Pancreas (tissue), 10 donors: ENCODE data around the gene RMND1. TPM values are rescaled to one million over a fixed set of nuclear protein-coding genes. Genes with fewer than 3 reads are reported as not detected.
A peak's percentile ranks its signal among the peaks of the same experiment; 100 is the strongest.

ENCODE experiments used
- ATAC-seq, 4 donors: fragments of 200-7000 bp; cut with Tn5 transposase; one replicate each; pipeline versions ENCODE4 v1.8.0 to v1.9.1; 2020; ENCODE audit warnings: mild to moderate bottlenecking in 4 of 4, moderate library complexity in 4 of 4
- DNase-seq, 6 donors: peaks; one replicate each; pipeline ENCODE4 v3.0.0-alpha.2; 2020
- FAIRE-seq: peaks from 2 replicates; lab custom pipeline; 2012; peaks lifted over from hg19 to GRCh38; lab: Jason Lieb, UNC
- H3K27ac ChIP-seq, 4 donors: fragments of 200-600 bp; sonication (generic); 1 replicate in 3 of 4; 2 replicates in 1 of 4; pipeline versions ENCODE4 v1.5.0 to v1.8.0; 2020
- H3K27me3 ChIP-seq, 4 donors: fragments of 200-600 bp; one replicate each; pipeline ENCODE4 v1.8.0; 2021
- H3K36me3 ChIP-seq, 3 donors: fragments of 200-600 bp; sonication (generic) in 1 of 3; one replicate each; pipeline versions ENCODE4 v1.5.0 to v1.8.0; 2020 to 2021
- H3K4me1 ChIP-seq, 3 donors: fragments of 200-600 bp; one replicate each; pipeline ENCODE4 v1.8.0; 2021
- H3K4me3 ChIP-seq, 4 donors: fragments of 200-600 bp; sonication (generic) in 2 of 4; one replicate each; pipeline versions ENCODE4 v1.5.0 to v1.8.0; 2020 to 2021
- H3K9me3 ChIP-seq, 4 donors: fragments of 200-600 bp; one replicate each; pipeline ENCODE4 v1.8.0; 2021
- CTCF ChIP-seq, 4 donors: fragments of 200-600 bp; sonication (generic) in 3 of 4; IDR thresholded peaks; one replicate each; pipeline versions ENCODE4 v1.5.0 to v1.8.0; 2021; ENCODE audit warnings: antibody characterized with exemption in 4 of 4
- WGBS, 2 donors: extraction: QIAGEN DNeasy Blood & Tissue Kit; methylation state at CpG; one replicate each; pipeline ENCODE4 v1.1.7; 2013; 5-methylcytosine and 5-hydroxymethylcytosine counted together
- intact Hi-C, 3 donors: fragments of 100-400 bp; cut with DNase I; formaldehyde crosslinking; loops; one replicate each; pipeline versions ENCODE4 v1.11.1 to v1.14.2; 2022
- polyA plus RNA-seq, 2 donors: library from polyadenylated mRNA; stranded (reverse); fragments of 200-250 nt; gene quantifications; one replicate each; pipeline ENCODE4 v1.2.3, GENCODE V29; 2013
- total RNA-seq, 6 donors: library from RNA; stranded (reverse); fragmentation: NEBNext Ultra II Directional in 4 of 6; extraction: Animal tissue kit (Norgen Biotek cat#: 25700) in 4 of 6; gene quantifications; one replicate each; pipeline versions ENCODE4 v1.2.1 to v1.2.4, GENCODE V29; 2021 to 2023
- donor health status: healthy with polysubstance abuse.
- donor health status: DM: no; HTN: no; CAD: no; lungs with moderate emphysema.
- donor health status: DM: no; HTN: no; CAD: no.
- donor health status: control.
- donor health status: control.
- donor health status: Bipolar disorder and iron deficiency.
- donor health status: DM: yes; HTN: yes; CAD: no.
- donor health status: DM: no; HTN: no; CAD: no.
- donor health status: DM: no; HTN: no; CAD: no.
- donor health status: DM: yes; HTN: yes; CAD: no.

Gene RMND1
- total and polyA plus RNA-seq, 8 donors = 6.4 to 13.5 (median 7.7) TPM

GRCh38 chr6:151493161-151493803 lies 41.4 kb upstream of the RMND1 start:
- Histone ChIP-seq H3K4me1 (no peaks in the 10 kb centered on the region), H3K27me3 (peaks cover 0 to 4% (median 0%) of the 10 kb centered on the region in 4 donors), H3K4me3 (peak overlapping the region; percentile 39 to 66 (median 47)), H3K9me3 (no peaks in the 10 kb centered on the region), H3K36me3 (no peaks in the 10 kb centered on the region), H3K27ac (peak overlapping the region in 3 of 4 donors; percentile 38 to 68 (median 59))
- intact Hi-C loops = no loop called here
- no peak for DNase-seq
- TF ChIP-seq CTCF (IDR thresholded peaks at IDR 0.05) = no peak
- FAIRE-seq = no peak
- WGBS, 2 donors = 41 to 48% methylated on average over 16 of the region's 16 CpGs
- ATAC-seq = peak in 3 of 4 donors; percentile 38 to 55 (median 44)

GRCh38 chr6:151490996-151491395 lies 39.1 kb upstream of the RMND1 start:
- H3K36me3 ChIP-seq = no peaks in the 10 kb centered on the region
- intact Hi-C loops = no loop called here
- no peak overlapping the region for H3K4me3 ChIP-seq
- H3K27me3 ChIP-seq = peaks cover 0 to 4% (median 0%) of the 10 kb centered on the region in 4 donors
- no peaks in the 10 kb centered on the region for H3K4me1 ChIP-seq
- H3K27ac ChIP-seq = no peak overlapping the region
- ATAC-seq (no peak), FAIRE-seq (no peak), DNase-seq (no peak)
- H3K9me3 ChIP-seq = no peaks in the 10 kb centered on the region
- no peak for TF ChIP-seq CTCF (IDR thresholded peaks at IDR 0.05)
- WGBS, 2 donors = 57 to 71% methylated on average over 7 of the region's 7 CpGs

GRCh38 chr6:151488226-151488625 lies 36.3 kb upstream of the RMND1 start:
- FAIRE-seq (no peak), DNase-seq (no peak), ATAC-seq (no peak)
- 48 to 64% methylated on average over 2 of the region's 2 CpGs for WGBS, 2 donors
- no peaks in the 10 kb centered on the region for H3K27me3 ChIP-seq
- TF ChIP-seq CTCF (IDR thresholded peaks at IDR 0.05) = no peak
- H3K27ac ChIP-seq = no peak overlapping the region
- H3K36me3 ChIP-seq = no peaks in the 10 kb centered on the region
- H3K4me3 ChIP-seq = no peak overlapping the region
- H3K4me1 ChIP-seq = no peaks in the 10 kb centered on the region
- no peaks in the 10 kb centered on the region for H3K9me3 ChIP-seq
- intact Hi-C loops = no loop called here

GRCh38 chr6:151483994-151484393 lies 32.1 kb upstream of the RMND1 start:
- H3K4me1 ChIP-seq = no peaks in the 10 kb centered on the region
- H3K27ac ChIP-seq = no peak overlapping the region
- no peak for DNase-seq
- no peak for FAIRE-seq
- H3K36me3 ChIP-seq = no peaks in the 10 kb centered on the region
- no peak for TF ChIP-seq CTCF (IDR thresholded peaks at IDR 0.05)
- no peaks in the 10 kb centered on the region for H3K9me3 ChIP-seq
- ATAC-seq = no peak
- no peak overlapping the region for H3K4me3 ChIP-seq
- H3K27me3 ChIP-seq = no peaks in the 10 kb centered on the region
- intact Hi-C loops = no loop called here

GRCh38 chr6:151482290-151482689 lies 30.4 kb upstream of the RMND1 start:
- Histone ChIP-seq H3K4me1 (no peaks in the 10 kb centered on the region), H3K27ac (peak overlapping the region in 2 of 4 donors; percentile 14 to 30), H3K27me3 (no peaks in the 10 kb centered on the region), H3K36me3 (no peaks in the 10 kb centered on the region), H3K4me3 (no peak overlapping the region), H3K9me3 (no peaks in the 10 kb centered on the region)
- no peak for TF ChIP-seq CTCF (IDR thresholded peaks at IDR 0.05)
- ATAC-seq (peak in 1 of 4 donors; percentile 43), DNase-seq (no peak), FAIRE-seq (no peak)
- WGBS, 2 donors = 46 to 63% methylated on average over 5 of the region's 5 CpGs
- intact Hi-C loops = no loop called here
